ENCODE measurements around the gene SEC14L6.
A peak's percentile ranks its signal among the peaks of the same experiment; 100 is the strongest.

DNA sequence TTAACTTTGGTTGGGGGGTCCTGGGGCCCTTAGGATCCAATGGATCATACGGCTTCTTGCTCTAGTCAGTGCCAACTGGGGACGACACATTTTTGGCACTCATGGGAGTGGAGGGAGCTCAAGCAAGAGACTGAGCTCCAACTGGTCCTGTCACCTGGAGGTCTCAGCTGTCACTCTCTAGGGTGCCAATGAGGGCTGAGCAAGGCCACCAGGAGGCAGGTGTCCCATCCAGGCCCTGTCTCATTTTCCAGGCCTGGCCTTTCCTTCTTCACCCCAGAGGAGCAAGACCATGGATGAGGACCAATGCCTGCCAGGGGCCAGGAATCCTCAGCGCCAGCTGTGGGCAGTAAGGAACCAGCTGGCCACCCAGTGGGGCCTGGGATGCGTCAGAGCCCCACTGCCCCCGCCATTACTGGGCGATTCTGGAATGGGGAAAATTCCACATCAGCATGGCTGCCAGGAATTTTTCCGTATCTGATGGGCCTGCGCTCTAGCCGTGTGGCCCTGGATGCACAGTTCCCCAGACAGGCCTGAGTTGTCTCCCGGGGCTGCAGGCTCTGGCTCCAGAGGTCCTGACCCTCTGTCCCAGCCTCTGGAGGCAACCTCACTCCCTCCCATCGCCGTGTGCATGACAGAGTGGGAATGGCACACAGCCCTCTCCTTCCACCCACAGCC lies 28.6 kb upstream of the SEC14L6 start:
- TF ChIP-seq ZFX (IDR thresholded peaks at IDR 0.05; ENCODE audit: borderline replicate concordance), result no peak
- TF ChIP-seq, protein P1, sequence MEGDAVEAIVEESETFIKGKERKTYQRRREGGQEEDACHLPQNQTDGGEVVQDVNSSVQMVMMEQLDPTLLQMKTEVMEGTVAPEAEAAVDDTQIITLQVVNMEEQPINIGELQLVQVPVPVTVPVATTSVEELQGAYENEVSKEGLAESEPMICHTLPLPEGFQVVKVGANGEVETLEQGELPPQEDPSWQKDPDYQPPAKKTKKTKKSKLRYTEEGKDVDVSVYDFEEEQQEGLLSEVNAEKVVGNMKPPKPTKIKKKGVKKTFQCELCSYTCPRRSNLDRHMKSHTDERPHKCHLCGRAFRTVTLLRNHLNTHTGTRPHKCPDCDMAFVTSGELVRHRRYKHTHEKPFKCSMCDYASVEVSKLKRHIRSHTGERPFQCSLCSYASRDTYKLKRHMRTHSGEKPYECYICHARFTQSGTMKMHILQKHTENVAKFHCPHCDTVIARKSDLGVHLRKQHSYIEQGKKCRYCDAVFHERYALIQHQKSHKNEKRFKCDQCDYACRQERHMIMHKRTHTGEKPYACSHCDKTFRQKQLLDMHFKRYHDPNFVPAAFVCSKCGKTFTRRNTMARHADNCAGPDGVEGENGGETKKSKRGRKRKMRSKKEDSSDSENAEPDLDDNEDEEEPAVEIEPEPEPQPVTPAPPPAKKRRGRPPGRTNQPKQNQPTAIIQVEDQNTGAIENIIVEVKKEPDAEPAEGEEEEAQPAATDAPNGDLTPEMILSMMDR (IDR thresholded peaks at IDR 0.05), result peak; percentile 19; the same call in 1 of the 2 replicates

All from 22Rv1 (cell line).